ENCODE data around the gene RHOB. TPM values are rescaled to one million over a fixed set of nuclear protein-coding genes. Genes with fewer than 3 reads are reported as not detected.

RHOB gene
- total RNA-seq, 2 donors from 2014 or later: 376 to 784 TPM

Small RNA genes lying within 50 kb of the gene (small RNA-seq; reads per million reads assigned to genes)
- gene RF00019 (not detected), gene RNA5SP86 (not detected)

Other genes starting within 250 kb of the RHOB start
- 10 to 100 TPM; 24.7 to 53.2 TPM for gene SDC1, start 221.9 kb upstream of the RHOB start, total RNA-seq
- gene PUM2, start 96.2 kb upstream of the RHOB start, total RNA-seq: 10 to 100 TPM; 25.7 to 43.3 TPM
- 10 to 100 TPM; 21.1 to 23.1 TPM for gene HS1BP3, start 204.0 kb downstream of the RHOB start, total RNA-seq
- 1 to 10 TPM; 2.0 to 7.3 TPM for gene GDF7, start 220.1 kb downstream of the RHOB start, total RNA-seq

Data from body of pancreas (tissue), 2 donors.